GM21360 (cell line): Measurements from ENCODE around the gene SMIM10L1.

ENCODE experiments used
- ATAC-seq: cut with Tn5 transposase; IDR thresholded peaks from one replicate; pipeline ENCODE4 v1.9.1; 2021; ENCODE audit warnings: mild to moderate bottlenecking, moderate library complexity; ENCODE audit not compliant: unreplicated experiment

The SMIM10L1 gene

GRCh38 chr12:11183011-11183410, 12.0 kb downstream of the SMIM10L1 start:
- no peak for ATAC-seq

GRCh38 chr12:11186837-11187236, 15.8 kb downstream of the SMIM10L1 start, which contains the start of gene TAS2R42:
Gene TAS2R42, minus strand, starts transcription at chr12:11186937. Its CDS starts 0 bp downstream, at chr12:11186937.
- no peak for ATAC-seq

GRCh38 chr12:11202811-11203210, 31.8 kb downstream of the SMIM10L1 start:
- no peak for ATAC-seq

GRCh38 chr12:11204173-11204572, 33.2 kb downstream of the SMIM10L1 start:
- ATAC-seq, result no peak

GRCh38 chr12:11209113-11209512, 38.1 kb downstream of the SMIM10L1 start:
- ATAC-seq, result no peak
